HCT116 (cell line): Measurements from ENCODE around the gene GGPS1.

Experiments
- EGR1 ChIP-seq: IDR thresholded peaks from 2 replicates; pipeline ENCODE4 v1.6.1; 2012; ENCODE audit warnings: low read depth
- EZH2 ChIP-seq: fragments of 200-600 bp; sonication (generic); IDR thresholded peaks from 2 replicates; pipeline ENCODE4 v1.6.1; 2017; ENCODE audit warnings: antibody characterized with exemption, mixed run types
- EZH2phosphoT487 ChIP-seq: fragments of 200-600 bp; IDR thresholded peaks from 2 replicates; pipeline ENCODE4 v1.6.1; 2018; ENCODE audit warnings: antibody characterized with exemption, borderline replicate concordance
- POLR2A ChIP-seq: IDR thresholded peaks from 2 replicates; pipeline ENCODE4 v1.7.0; 2011; ENCODE audit warnings: borderline replicate concordance; ENCODE audit not compliant: insufficient read depth, insufficient read length; ENCODE audit errors: extremely low read depth
- POLR2AphosphoS5 ChIP-seq: IDR thresholded peaks from 2 replicates; pipeline ENCODE4 v1.6.1; 2011; ENCODE audit warnings: mild to moderate bottlenecking, low read depth, low read length, moderate library complexity
- REST ChIP-seq: IDR thresholded peaks from 2 replicates; pipeline ENCODE4 v1.6.1; 2012; ENCODE audit warnings: low read depth
- SIN3A ChIP-seq: IDR thresholded peaks from 2 replicates; pipeline ENCODE4 v1.6.1; 2012; ENCODE audit warnings: low read depth
- TCF7L2 ChIP-seq: IDR thresholded peaks from 2 replicates; pipeline ENCODE4 v1.7.0; 2011; ENCODE audit warnings: borderline replicate concordance, inconsistent platforms; ENCODE audit not compliant: insufficient read depth, insufficient read length; ENCODE audit errors: extremely low read depth
- ZBTB33 ChIP-seq: IDR thresholded peaks from 2 replicates; pipeline ENCODE4 v1.6.1; 2011; ENCODE audit warnings: mild to moderate bottlenecking, low read length, moderate library complexity; ENCODE audit not compliant: insufficient replicate concordance; ENCODE audit errors: extremely low read depth
- ZFX ChIP-seq: fragments of 450-650 bp; IDR thresholded peaks from 2 replicates; pipeline ENCODE4 v1.6.1; 2017
- TF ChIP-seq, protein P1 (sequence below), 3 experiments: fragments of 200-600 bp in 1 of 3; sonication (generic) in 1 of 3; IDR thresholded peaks in 2 of 3; conservative IDR thresholded peaks in 1 of 3; 2 replicates each; pipeline ENCODE4 v1.5.1; 2012 to 2017; ENCODE audit warnings: low read depth in 2 of 3, low read length in 2 of 3, antibody characterized with exemption in 1 of 3, borderline replicate concordance in 1 of 3, control low read depth in 1 of 3, mild to moderate bottlenecking in 1 of 3, mixed read lengths in 1 of 3, mixed run types in 1 of 3, moderate library complexity in 1 of 3; ENCODE audit not compliant: insufficient read depth in 1 of 3
- TF ChIP-seq, protein P2 (sequence below): IDR thresholded peaks from 2 replicates; pipeline ENCODE4 v1.6.1; 2012

DNA sequence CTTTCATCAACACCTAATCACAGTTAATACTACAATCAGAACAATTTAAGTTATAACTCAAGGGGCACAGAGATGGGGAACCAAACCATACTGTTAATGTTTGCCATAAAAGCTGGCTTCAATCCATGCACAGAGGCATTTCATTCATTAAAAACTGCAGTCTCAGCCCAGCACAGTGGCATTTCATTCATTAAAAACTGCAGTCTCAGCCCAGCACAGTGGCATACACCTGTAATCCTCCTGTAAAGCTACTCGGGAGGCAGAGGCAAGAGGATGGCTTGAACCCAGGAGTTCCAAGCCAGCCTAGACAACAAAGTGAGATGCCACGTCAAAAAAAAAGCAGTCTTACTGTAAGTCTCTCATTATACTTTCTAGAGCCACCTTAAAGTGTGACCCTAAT, 29.6 kb upstream of the GGPS1 start:
- TF ChIP-seq, protein P1, sequence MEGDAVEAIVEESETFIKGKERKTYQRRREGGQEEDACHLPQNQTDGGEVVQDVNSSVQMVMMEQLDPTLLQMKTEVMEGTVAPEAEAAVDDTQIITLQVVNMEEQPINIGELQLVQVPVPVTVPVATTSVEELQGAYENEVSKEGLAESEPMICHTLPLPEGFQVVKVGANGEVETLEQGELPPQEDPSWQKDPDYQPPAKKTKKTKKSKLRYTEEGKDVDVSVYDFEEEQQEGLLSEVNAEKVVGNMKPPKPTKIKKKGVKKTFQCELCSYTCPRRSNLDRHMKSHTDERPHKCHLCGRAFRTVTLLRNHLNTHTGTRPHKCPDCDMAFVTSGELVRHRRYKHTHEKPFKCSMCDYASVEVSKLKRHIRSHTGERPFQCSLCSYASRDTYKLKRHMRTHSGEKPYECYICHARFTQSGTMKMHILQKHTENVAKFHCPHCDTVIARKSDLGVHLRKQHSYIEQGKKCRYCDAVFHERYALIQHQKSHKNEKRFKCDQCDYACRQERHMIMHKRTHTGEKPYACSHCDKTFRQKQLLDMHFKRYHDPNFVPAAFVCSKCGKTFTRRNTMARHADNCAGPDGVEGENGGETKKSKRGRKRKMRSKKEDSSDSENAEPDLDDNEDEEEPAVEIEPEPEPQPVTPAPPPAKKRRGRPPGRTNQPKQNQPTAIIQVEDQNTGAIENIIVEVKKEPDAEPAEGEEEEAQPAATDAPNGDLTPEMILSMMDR (IDR thresholded peaks at IDR 0.05 in 2 of 3, conservative IDR thresholded peaks at IDR 0.05 in 1 of 3; ENCODE audit: borderline replicate concordance in 1 of 3, insufficient read depth in 1 of 3, low read depth in 2 of 3, low read length in 2 of 3), result no peak
- no peak for TF ChIP-seq POLR2AphosphoS5
- TF ChIP-seq SIN3A, result no peak
- TF ChIP-seq ZFX, result no peak
- TF ChIP-seq, protein P2, sequence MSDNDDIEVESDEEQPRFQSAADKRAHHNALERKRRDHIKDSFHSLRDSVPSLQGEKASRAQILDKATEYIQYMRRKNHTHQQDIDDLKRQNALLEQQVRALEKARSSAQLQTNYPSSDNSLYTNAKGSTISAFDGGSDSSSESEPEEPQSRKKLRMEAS, result no peak
- no peak for TF ChIP-seq TCF7L2
- no peak for TF ChIP-seq POLR2A
- no peak for TF ChIP-seq EGR1
- TF ChIP-seq EZH2phosphoT487, result no peak
- no peak for TF ChIP-seq EZH2
- no peak for TF ChIP-seq REST
- no peak for TF ChIP-seq ZBTB33
